PC-9 (cell line): ENCODE data around the gene VSX1.

Source experiments
- CTCF ChIP-seq: fragments of 200-600 bp; sonication (generic); conservative IDR thresholded peaks from 2 replicates; pipeline ENCODE4 v1.6.1; 2017; ENCODE audit warnings: mixed run types, antibody characterized with exemption, mild to moderate bottlenecking, moderate library complexity
- EZH2 ChIP-seq: fragments of 200-600 bp; sonication (generic); IDR thresholded peaks from 2 replicates; pipeline ENCODE4 v1.8.0; 2017; ENCODE audit warnings: antibody characterized with exemption, low read depth

DNA sequence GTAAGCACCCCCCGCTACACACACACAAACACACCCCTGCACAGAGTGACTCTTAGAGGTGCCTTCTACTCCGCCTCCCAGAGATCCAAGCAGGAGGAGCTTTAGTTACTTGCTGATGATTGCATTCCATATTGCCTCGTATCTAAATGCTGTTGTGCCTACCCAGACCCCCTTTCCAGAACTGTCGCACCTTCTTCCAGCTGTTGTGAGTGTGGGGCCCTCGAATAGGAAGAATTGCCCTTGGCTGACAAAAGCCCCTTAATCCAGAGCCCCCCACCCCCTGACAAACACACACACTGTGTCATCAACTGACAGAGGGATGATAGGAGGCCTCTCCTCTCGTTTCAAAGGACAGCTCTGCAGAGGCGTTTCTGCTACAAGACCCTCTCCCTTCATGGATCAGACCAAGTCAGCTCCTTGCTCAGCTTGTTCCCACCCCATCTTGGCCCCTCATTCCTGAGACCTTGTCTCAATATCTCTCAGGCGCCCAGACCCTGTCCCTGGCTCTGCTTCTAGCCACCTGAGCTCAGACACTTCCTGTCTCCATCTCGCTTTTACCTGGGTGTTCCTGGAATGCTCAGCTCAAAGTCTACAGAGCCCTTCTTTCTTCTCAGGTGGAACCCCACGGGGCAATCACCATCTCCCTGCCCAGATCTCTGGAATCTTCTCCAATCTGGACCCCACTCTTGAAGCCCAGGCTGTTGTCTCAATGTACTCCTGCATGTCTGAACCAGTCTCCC lies 4.0 kb upstream of the VSX1 start:
- no peak for TF ChIP-seq EZH2
- no peak for TF ChIP-seq CTCF
